Activated naive CD4-positive, alpha-beta T cell treated with anti-CD3 and anti-CD28 coated beads, Interleukin-2, amount 10 ng/mL, durations not matched to agents 7 days and 5 days (primary cell): Measurements from ENCODE around the gene SLCO4A1.

Source experiments
- CTCF ChIA-PET: fragments of 350-600 bp; sonication (Branson Sonifier 250); formaldehyde crosslinking; loops from one replicate; lab custom pipeline; 2021; ENCODE audit warnings: antibody characterized with exemption; lab: Charles Lee
- DNase-seq: peaks from one replicate; pipeline ENCODE4 v3.0.0-alpha.2; 2020
- H3K27ac Mint-ChIP-seq: one replicate; pipeline ENCODE4 v1.8.0; 2021; ENCODE audit warnings: mild to moderate bottlenecking, moderate library complexity, mixed read lengths
- H3K27me3 Mint-ChIP-seq: one replicate; pipeline ENCODE4 v1.8.0; 2021; ENCODE audit warnings: mild to moderate bottlenecking, mixed read lengths
- H3K36me3 Mint-ChIP-seq: one replicate; pipeline ENCODE4 v1.8.0; 2021; ENCODE audit warnings: mixed read lengths
- H3K4me1 Mint-ChIP-seq: one replicate; pipeline ENCODE4 v1.8.0; 2021; ENCODE audit warnings: mixed read lengths
- H3K4me3 Mint-ChIP-seq: one replicate; pipeline ENCODE4 v1.8.0; 2021; ENCODE audit warnings: mild to moderate bottlenecking, moderate library complexity, mixed read lengths
- H3K9me3 Mint-ChIP-seq: one replicate; pipeline ENCODE4 v1.8.0; 2021; ENCODE audit warnings: mixed read lengths

SLCO4A1 gene

GRCh38 chr20:62695448-62696414 is 53.4 kb downstream of the SLCO4A1 start:
- DNase-seq = no peak
- no peak overlapping the region for H3K4me3 Mint-ChIP-seq
- CTCF ChIA-PET = no interaction called here
- H3K4me1 Mint-ChIP-seq = no peaks in the 10 kb centered on the region
- peaks cover 71% of the 10 kb centered on the region for H3K27me3 Mint-ChIP-seq
- H3K9me3 Mint-ChIP-seq = no peaks in the 10 kb centered on the region
- H3K27ac Mint-ChIP-seq = no peak overlapping the region
- H3K36me3 Mint-ChIP-seq = no peaks in the 10 kb centered on the region

- no peaks in the 10 kb centered on the region for H3K4me1 Mint-ChIP-seq
- no peak overlapping the region for H3K4me3 Mint-ChIP-seq
- no peak for DNase-seq
- H3K9me3 Mint-ChIP-seq = no peaks in the 10 kb centered on the region
- H3K36me3 Mint-ChIP-seq = no peaks in the 10 kb centered on the region
- CTCF ChIA-PET = no interaction called here
- H3K27me3 Mint-ChIP-seq = peaks cover 74% of the 10 kb centered on the region
- no peak overlapping the region for H3K27ac Mint-ChIP-seq
Measured at GRCh38 chr20:62696434-62696957, 54.2 kb downstream of the SLCO4A1 start.

- DNase-seq = no peak
- H3K4me1 Mint-ChIP-seq = no peaks in the 10 kb centered on the region
- no peaks in the 10 kb centered on the region for H3K9me3 Mint-ChIP-seq
- no peaks in the 10 kb centered on the region for H3K36me3 Mint-ChIP-seq
- peaks cover 74% of the 10 kb centered on the region for H3K27me3 Mint-ChIP-seq
- H3K4me3 Mint-ChIP-seq = no peak overlapping the region
- H3K27ac Mint-ChIP-seq = no peak overlapping the region
- CTCF ChIA-PET = interaction anchor here (1.1 kb wide), 1 partner anchor 11 kb away, joined by 3 read pairs; no protein-coding TSS in a partner anchor
Measured at GRCh38 chr20:62696989-62697388, 54.7 kb downstream of the SLCO4A1 start.

- Mint-ChIP-seq H3K27ac (no peak overlapping the region), H3K27me3 (peaks cover 75% of the 10 kb centered on the region), H3K4me1 (no peaks in the 10 kb centered on the region), H3K4me3 (no peak overlapping the region), H3K9me3 (no peaks in the 10 kb centered on the region), H3K36me3 (no peaks in the 10 kb centered on the region)
- CTCF ChIA-PET = interaction anchor here (1.1 kb wide), 1 partner anchor 11 kb away, joined by 3 read pairs; no protein-coding TSS in a partner anchor
- DNase-seq = no peak
Measured at GRCh38 chr20:62697468-62697912, 55.2 kb downstream of the SLCO4A1 start.

- Mint-ChIP-seq H3K27ac (no peak overlapping the region), H3K36me3 (no peaks in the 10 kb centered on the region), H3K4me3 (no peak overlapping the region), H3K27me3 (peaks cover 72% of the 10 kb centered on the region), H3K4me1 (peaks cover under 1% of the 10 kb centered on the region), H3K9me3 (no peaks in the 10 kb centered on the region)
- CTCF ChIA-PET = interaction anchor here (1.1 kb wide), 1 partner anchor 12 kb away, joined by 3 read pairs; no protein-coding TSS in a partner anchor
- no peak for DNase-seq
Measured at GRCh38 chr20:62698231-62698630, 55.9 kb downstream of the SLCO4A1 start.

GRCh38 chr20:62699296-62699695 is 57.0 kb downstream of the SLCO4A1 start:
- CTCF ChIA-PET = no interaction called here
- Mint-ChIP-seq H3K27me3 (peaks cover 72% of the 10 kb centered on the region), H3K9me3 (no peaks in the 10 kb centered on the region), H3K36me3 (no peaks in the 10 kb centered on the region), H3K4me3 (no peak overlapping the region), H3K27ac (no peak overlapping the region), H3K4me1 (peaks cover 5% of the 10 kb centered on the region)
- DNase-seq = no peak

GRCh38 chr20:62699741-62700140 is 57.4 kb downstream of the SLCO4A1 start:
- Mint-ChIP-seq H3K36me3 (no peaks in the 10 kb centered on the region), H3K4me1 (peaks cover 5% of the 10 kb centered on the region), H3K9me3 (no peaks in the 10 kb centered on the region), H3K27me3 (peaks cover 71% of the 10 kb centered on the region), H3K4me3 (no peak overlapping the region), H3K27ac (no peak overlapping the region)
- DNase-seq = no peak
- CTCF ChIA-PET = no interaction called here

- Mint-ChIP-seq H3K27ac (no peak overlapping the region), H3K36me3 (no peaks in the 10 kb centered on the region), H3K4me3 (no peak overlapping the region), H3K4me1 (peaks cover 5% of the 10 kb centered on the region), H3K27me3 (peaks cover 68% of the 10 kb centered on the region), H3K9me3 (no peaks in the 10 kb centered on the region)
- CTCF ChIA-PET = no interaction called here
- DNase-seq = no peak
Measured at GRCh38 chr20:62700261-62700930, 58.1 kb downstream of the SLCO4A1 start.

GRCh38 chr20:62701161-62702012 is 59.1 kb downstream of the SLCO4A1 start:
- DNase-seq = no peak
- H3K36me3 Mint-ChIP-seq = no peaks in the 10 kb centered on the region
- no peak overlapping the region for H3K27ac Mint-ChIP-seq
- CTCF ChIA-PET = no interaction called here
- peaks cover 75% of the 10 kb centered on the region for H3K27me3 Mint-ChIP-seq
- H3K4me1 Mint-ChIP-seq = peaks cover 5% of the 10 kb centered on the region
- H3K9me3 Mint-ChIP-seq = no peaks in the 10 kb centered on the region
- no peak overlapping the region for H3K4me3 Mint-ChIP-seq

- no peak overlapping the region for H3K27ac Mint-ChIP-seq
- H3K9me3 Mint-ChIP-seq = no peaks in the 10 kb centered on the region
- peaks cover 79% of the 10 kb centered on the region for H3K27me3 Mint-ChIP-seq
- CTCF ChIA-PET = no interaction called here
- no peak overlapping the region for H3K4me3 Mint-ChIP-seq
- H3K4me1 Mint-ChIP-seq = peaks cover 8% of the 10 kb centered on the region
- DNase-seq = no peak
- H3K36me3 Mint-ChIP-seq = no peaks in the 10 kb centered on the region
Measured at GRCh38 chr20:62702013-62702300, 59.7 kb downstream of the SLCO4A1 start.

GRCh38 chr20:62702895-62703852 is 60.9 kb downstream of the SLCO4A1 start:
- peaks cover 79% of the 10 kb centered on the region for H3K27me3 Mint-ChIP-seq
- DNase-seq = no peak
- H3K4me3 Mint-ChIP-seq = no peak overlapping the region
- peaks cover 14% of the 10 kb centered on the region for H3K4me1 Mint-ChIP-seq
- H3K36me3 Mint-ChIP-seq = no peaks in the 10 kb centered on the region
- peak overlapping the region; percentile 49 for H3K27ac Mint-ChIP-seq
- no peaks in the 10 kb centered on the region for H3K9me3 Mint-ChIP-seq
- CTCF ChIA-PET = interaction anchor here (1.1 kb wide), 1 partner anchor 88 kb away, joined by 4 read pairs; no protein-coding TSS in a partner anchor

- CTCF ChIA-PET = interaction anchor here (1.1 kb wide), 1 partner anchor 88 kb away, joined by 4 read pairs; no protein-coding TSS in a partner anchor
- Mint-ChIP-seq H3K9me3 (no peaks in the 10 kb centered on the region), H3K27me3 (peaks cover 82% of the 10 kb centered on the region), H3K4me1 (peaks cover 15% of the 10 kb centered on the region), H3K4me3 (no peak overlapping the region), H3K36me3 (no peaks in the 10 kb centered on the region), H3K27ac (peak overlapping the region; percentile 49)
- no peak for DNase-seq
Measured at GRCh38 chr20:62703853-62704228, 61.5 kb downstream of the SLCO4A1 start.
